HepG2 (cell line): Measurements from ENCODE around the gene RIC3. TPM values are rescaled to one million over a fixed set of nuclear protein-coding genes. Genes with fewer than 3 reads are reported as not detected.

Source experiments
- ATAC-seq: fragments of 200-7000 bp; cut with Tn5 transposase; 3 replicates; pipeline ENCODE4 v1.9.1; 2020; ENCODE audit warnings: mild to moderate bottlenecking, moderate library complexity
- BruUV-seq: library from RNA; stranded (reverse); fragments of 400-500 nt; replicated peaks from 2 replicates; lab custom pipeline; 2021; lab: Mats Ljungman, UMichigan
- CTCF ChIA-PET: fragments of 300-600 bp; formaldehyde crosslinking; extraction: SDS; loops from one replicate; lab custom pipeline; 2021; ENCODE audit warnings: low total read pairs, inconsistent platforms, low intra/inter-chr PET ratio; lab: Yijun Ruan, JAX
- POLR2A ChIA-PET: fragments of 350-600 bp; sonication (Branson Sonifier 250); formaldehyde crosslinking; loops from one replicate; lab custom pipeline; 2020; ENCODE audit warnings: antibody characterized with exemption, inconsistent platforms; lab: Yijun Ruan, JAX
- DNase-seq: peaks from one replicate; pipeline ENCODE4 v3.0.0-alpha.2; 2015; ENCODE audit warnings: low spot score
- FAIRE-seq: peaks from 3 replicates; lab custom pipeline; 2011; peaks lifted over from hg19 to GRCh38; lab: Jason Lieb, UNC
- H2AFZ ChIP-seq: one replicate; pipeline ENCODE4 v1.6.1; 2011; ENCODE audit warnings: low read length, inconsistent platforms
- H3K27ac ChIP-seq: fragments of 300-600 bp; 3 replicates; pipeline ENCODE4 v1.8.0; 2011; ENCODE audit warnings: mixed run types, mild to moderate bottlenecking, mixed read lengths, low read length, inconsistent platforms; ENCODE audit not compliant: insufficient read depth; ENCODE audit errors: extremely low read length
- H3K27me3 ChIP-seq, 2 experiments: fragments of 200-600 bp in 1 of 2; 2 replicates in 1 of 2; 3 replicates in 1 of 2; pipeline versions ENCODE4 v1.6.0 to v1.8.0; 2011; ENCODE audit warnings: low read length in 2 of 2, mild to moderate bottlenecking in 2 of 2, moderate library complexity in 2 of 2, inconsistent platforms in 1 of 2; ENCODE audit not compliant: insufficient read depth in 2 of 2, control insufficient read depth in 1 of 2
- H3K36me3 ChIP-seq, 2 experiments: fragments of 200-600 bp in 1 of 2; replicated peaks in 1 of 2; 2 replicates in 1 of 2; 3 replicates in 1 of 2; pipeline versions ENCODE4 v1.5.1 to v1.8.0; 2011; ENCODE audit warnings: low read length in 2 of 2, inconsistent platforms in 1 of 2; ENCODE audit not compliant: insufficient read depth in 2 of 2, control insufficient read depth in 1 of 2
- H3K4me1 ChIP-seq: 2 replicates; pipeline ENCODE4 v1.5.1; 2012; ENCODE audit warnings: low read length, inconsistent platforms; ENCODE audit not compliant: insufficient read depth
- H3K4me2 ChIP-seq: 2 replicates; pipeline ENCODE4 v1.6.0; 2011; ENCODE audit warnings: low read depth, low read length, inconsistent platforms
- H3K4me3 ChIP-seq, 3 experiments: fragments of 200-600 bp in 1 of 3; sonication (generic), shearing (Covaris generic) in 1 of 3; replicated peaks in 1 of 3; 2 replicates each; pipeline ENCODE4 v1.5.1; 2011 to 2016; ENCODE audit warnings: low read length in 3 of 3, inconsistent platforms in 2 of 3, low read depth in 2 of 3, mild to moderate bottlenecking in 2 of 3, control low read depth in 1 of 3, mixed read lengths in 1 of 3; ENCODE audit not compliant: insufficient read depth in 1 of 3
- H3K79me2 ChIP-seq: one replicate; pipeline ENCODE4 v1.6.1; 2011; ENCODE audit warnings: low read length, inconsistent platforms; ENCODE audit not compliant: insufficient read depth
- H3K9ac ChIP-seq: 2 replicates; pipeline ENCODE4 v1.6.0; 2011; ENCODE audit warnings: mild to moderate bottlenecking, low read depth, low read length, inconsistent platforms; ENCODE audit not compliant: insufficient read depth
- H3K9me3 ChIP-seq: 2 replicates; pipeline ENCODE4 v1.5.1; 2012; ENCODE audit warnings: mild to moderate bottlenecking, low read length
- H4K20me1 ChIP-seq: 2 replicates; pipeline ENCODE4 v1.6.0; 2011; ENCODE audit warnings: inconsistent platforms, mild to moderate bottlenecking, low read length, moderate library complexity; ENCODE audit not compliant: insufficient read depth
- ARNT ChIP-seq: fragments of 450-650 bp; IDR thresholded peaks from 2 replicates; pipeline ENCODE4 v1.6.1; 2017
- DR1 ChIP-seq: sonication (generic); formaldehyde crosslinking; IDR thresholded peaks from 2 replicates; pipeline ENCODE4 v1.8.0; 2021; ENCODE audit warnings: mild to moderate bottlenecking, missing genetic modification reagents, inconsistent platforms
- EHMT2 ChIP-seq: fragments of 200-600 bp; sonication (generic); IDR thresholded peaks from 2 replicates; pipeline ENCODE4 v1.7.0; 2017; ENCODE audit warnings: antibody characterized with exemption, low read depth, low read length, borderline replicate concordance
- FOXK2 ChIP-seq: fragments of 450-650 bp; IDR thresholded peaks from 2 replicates; pipeline ENCODE4 v1.6.1; 2016
- GMEB1 ChIP-seq: sonication (generic); formaldehyde crosslinking; IDR thresholded peaks from 2 replicates; pipeline ENCODE4 v1.5.1; 2020; ENCODE audit warnings: missing genetic modification reagents, mild to moderate bottlenecking, borderline replicate concordance
- JDP2 ChIP-seq: sonication (generic); formaldehyde crosslinking; IDR thresholded peaks from 2 replicates; pipeline ENCODE4 v1.8.1; 2022; ENCODE audit warnings: missing genetic modification reagents, borderline replicate concordance
- NFYB ChIP-seq: sonication (generic); formaldehyde crosslinking; IDR thresholded peaks from 2 replicates; pipeline ENCODE4 v1.4.0; 2020; ENCODE audit warnings: missing genetic modification reagents
- NR1H2 ChIP-seq: sonication (generic); formaldehyde crosslinking; IDR thresholded peaks from 2 replicates; pipeline ENCODE4 v1.8.1; 2022; ENCODE audit warnings: low read depth, missing genetic modification reagents, borderline replicate concordance
- POLR2G ChIP-seq: fragments of 200-400 bp; formaldehyde crosslinking; IDR thresholded peaks from 2 replicates; pipeline ENCODE4 v1.6.1; 2018; ENCODE audit warnings: mild to moderate bottlenecking, low read depth, low read length, moderate library complexity
- PRDM4 ChIP-seq: sonication (generic); formaldehyde crosslinking; IDR thresholded peaks from 2 replicates; pipeline ENCODE4 v1.9.0; 2021; ENCODE audit warnings: missing genetic modification reagents, borderline replicate concordance
- RFX5 ChIP-seq: IDR thresholded peaks from 2 replicates; pipeline ENCODE4 v1.6.1; 2011; ENCODE audit warnings: low read depth, low read length, improper control_type of control experiment
- SMARCC2 ChIP-seq: fragments of 450-650 bp; IDR thresholded peaks from 2 replicates; pipeline ENCODE4 v1.6.1; 2017; ENCODE audit warnings: antibody characterized with exemption, mild to moderate bottlenecking
- SP1 ChIP-seq, 2 experiments: fragments of 450-650 bp in 1 of 2; sonication (generic) in 1 of 2; formaldehyde crosslinking in 1 of 2; IDR thresholded peaks; 2 replicates each; pipeline versions ENCODE4 v1.4.0 to v1.6.1; 2016 to 2020; ENCODE audit warnings: missing genetic modification reagents in 1 of 2
- TAF15 ChIP-seq: fragments of 200-400 bp; formaldehyde crosslinking; IDR thresholded peaks from one replicate; pipeline ENCODE4 v1.6.1; 2018; ENCODE audit warnings: mild to moderate bottlenecking, low read depth, low read length; ENCODE audit not compliant: poor library complexity, severe bottlenecking
- ZFP1 ChIP-seq: IDR thresholded peaks from 2 replicates; pipeline ENCODE4 v1.6.1; 2016
- ZNF225 ChIP-seq: sonication (generic); formaldehyde crosslinking; IDR thresholded peaks from 2 replicates; pipeline ENCODE4 v1.4.0; 2020; ENCODE audit warnings: mild to moderate bottlenecking, missing genetic modification reagents
- ZNF282 ChIP-seq: fragments of 450-650 bp; IDR thresholded peaks from 2 replicates; pipeline ENCODE4 v1.6.1; 2018; ENCODE audit not compliant: partially characterized antibody
- ZNF709 ChIP-seq: sonication (generic); formaldehyde crosslinking; IDR thresholded peaks from 2 replicates; pipeline ENCODE4 v1.5.0; 2020; ENCODE audit warnings: mild to moderate bottlenecking, missing genetic modification reagents
- ZNF883 ChIP-seq: sonication (generic); formaldehyde crosslinking; IDR thresholded peaks from 2 replicates; pipeline ENCODE4 v1.5.1; 2020; ENCODE audit warnings: mild to moderate bottlenecking, missing genetic modification reagents; ENCODE audit errors: not compliant biosample characterization
- WGBS: methylation state at CpG from one replicate; pipeline ENCODE4 v1.1.6; 2017; ENCODE audit warnings: low lambda C conversion rate; 5-methylcytosine and 5-hydroxymethylcytosine counted together
- in situ Hi-C: cut with HindIII; loops from 2 replicates; pipeline ENCODE4 v1.10.0; 2017; ENCODE audit warnings: low pct_unique_long_range_greater_than_20kb; ENCODE audit not compliant: extremely low pct_ligation_motif_present
- intact Hi-C: fragments of 100-400 bp; cut with micrococcal nuclease; formaldehyde crosslinking; loops from one replicate; pipeline ENCODE4 v1.10.0; 2022; ENCODE audit not compliant: unreplicated experiment
- polyA plus RNA-seq, 8 experiments: library from polyadenylated mRNA; depleted of rRNA in 3 of 8; stranded (reverse) in 7 of 8; unstranded in 1 of 8; fragments of >200 nt; fragmentation: Illumina TruSeq in 4 of 8; extraction: Trizol in 4 of 8; gene quantifications; 2 replicates each; pipeline versions ENCODE4 v1.2.1 to v1.2.3, GENCODE V29; 2011 to 2016; ENCODE audit warnings: low read depth in 4 of 8, missing spikeins in 1 of 8, mixed read lengths in 1 of 8; ENCODE audit not compliant: insufficient read depth in 1 of 8
- total RNA-seq, 5 experiments: library from RNA; depleted of rRNA; stranded (reverse); fragments of >200 nt; fragmentation: Illumina TruSeq; extraction: Trizol; gene quantifications; 2 replicates each; pipeline ENCODE4 v1.2.3, GENCODE V29; 2016; ENCODE audit warnings: low read depth in 1 of 5

The RIC3 gene
- total and polyA plus RNA-seq, 2 of the 13 experiments (the other 11 are each of a cell fraction or from before 2014, with no cell fraction given), result not detected

- H3K9me3 ChIP-seq, result no peaks in the 10 kb centered on the region
- FAIRE-seq, result no peak
- TF ChIP-seq SP1 (IDR thresholded peaks at IDR 0.05), result no peak
- TF ChIP-seq SP1 (CRISPR knock-in tag; IDR thresholded peaks at IDR 0.05), result no peak
- TF ChIP-seq SMARCC2, result no peak
- TF ChIP-seq NR1H2, result no peak
- TF ChIP-seq ZNF883 (CRISPR knock-in tag), result no peak
- TF ChIP-seq EHMT2, result no peak
- TF ChIP-seq ZNF282, result no peak
- TF ChIP-seq DR1 (CRISPR knock-in tag), result no peak
- TF ChIP-seq FOXK2, result no peak
- TF ChIP-seq ARNT, result no peak
- no peak for TF ChIP-seq ZNF225
- no peak for TF ChIP-seq NFYB (CRISPR knock-in tag)
- TF ChIP-seq POLR2G, result no peak
- no peak for TF ChIP-seq ZNF709 (CRISPR knock-in tag)
- no peak for TF ChIP-seq PRDM4 (CRISPR knock-in tag)
- no peak for TF ChIP-seq ZFP1 (CRISPR knock-in tag)
- TF ChIP-seq GMEB1 (CRISPR knock-in tag), result no peak
- no peak for TF ChIP-seq TAF15
- TF ChIP-seq JDP2 (CRISPR knock-in tag), result no peak
- TF ChIP-seq RFX5, result no peak
- TF ChIP-seq, all 625 proteins: peak for 0
- no peak overlapping the region for H3K4me3 ChIP-seq
- H3K4me2 ChIP-seq, result no peak overlapping the region
- no peaks in the 10 kb centered on the region for H3K27me3 ChIP-seq
- DNase-seq (no peak), ATAC-seq (no peak)
- WGBS, result 94% methylated on average over 5 of the region's 8 CpGs
- CTCF ChIA-PET, result no interaction called here
- in situ Hi-C loops (loop anchor here (5.0 to 10.0 kb wide), 2 partner anchors 65 to 92 kb away; no protein-coding TSS in a partner anchor), intact Hi-C loops (loop anchor here (5.0 to 10.0 kb wide), 2 partner anchors 202 to 1000 kb away; no protein-coding TSS in a partner anchor)
- no peaks in the 10 kb centered on the region for H4K20me1 ChIP-seq
- H3K27ac ChIP-seq, result no peak overlapping the region
- H3K36me3 ChIP-seq, result peaks cover 3 to 4% of the 10 kb centered on the region in 2 experiments; a peak in 3 of 5 replicates
- H3K4me1 ChIP-seq, result no peaks in the 10 kb centered on the region
- POLR2A ChIA-PET, result no interaction called here
- no peak overlapping the region for H2AFZ ChIP-seq
- no peak overlapping the region for H3K9ac ChIP-seq
- BruUV-seq, result no TSS peak
- no peaks in the 10 kb centered on the region for H3K79me2 ChIP-seq
Observed at GRCh38 chr11:8097062-8097461, 71.8 kb downstream of the RIC3 start.
